ENCODE data around the gene SPATA16.

DNA sequence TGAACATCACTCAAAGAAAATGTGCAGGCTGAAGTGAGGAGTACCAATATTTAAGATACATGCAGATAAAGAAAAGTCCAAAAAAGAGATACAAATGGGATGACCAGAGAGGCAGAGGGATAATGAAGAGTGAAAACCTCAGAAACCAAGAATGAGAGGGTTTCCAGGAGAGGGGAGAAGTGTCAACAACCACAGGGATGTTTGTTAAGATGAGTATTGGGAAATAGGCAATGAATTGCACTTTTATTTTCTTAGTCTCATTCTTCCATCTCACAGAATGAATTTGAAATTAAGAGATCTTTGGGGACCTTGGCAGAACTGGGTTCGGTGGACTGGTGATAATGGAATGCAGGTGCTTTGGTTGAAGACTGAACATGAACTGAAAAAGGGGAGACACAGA, 288.0 kb downstream of the SPATA16 start:
- TF ChIP-seq CREM (CRISPR knock-in tag; IDR thresholded peaks at IDR 0.05) (no peak), NR2C2 (CRISPR knock-in tag; IDR thresholded peaks at IDR 0.05) (no peak), TCF7 (CRISPR knock-in tag; IDR thresholded peaks at IDR 0.05; ENCODE audit: low read depth) (no peak), NFYB (CRISPR knock-in tag; conservative IDR thresholded peaks at IDR 0.05; ENCODE audit: low read depth) (no peak), NFE2L1 (CRISPR knock-in tag; IDR thresholded peaks at IDR 0.05) (no peak), ETV6 (CRISPR knock-in tag; IDR thresholded peaks at IDR 0.05) (no peak), ZNF121 (CRISPR knock-in tag; IDR thresholded peaks at IDR 0.05) (no peak)
- TF ChIP-seq, protein P1, sequence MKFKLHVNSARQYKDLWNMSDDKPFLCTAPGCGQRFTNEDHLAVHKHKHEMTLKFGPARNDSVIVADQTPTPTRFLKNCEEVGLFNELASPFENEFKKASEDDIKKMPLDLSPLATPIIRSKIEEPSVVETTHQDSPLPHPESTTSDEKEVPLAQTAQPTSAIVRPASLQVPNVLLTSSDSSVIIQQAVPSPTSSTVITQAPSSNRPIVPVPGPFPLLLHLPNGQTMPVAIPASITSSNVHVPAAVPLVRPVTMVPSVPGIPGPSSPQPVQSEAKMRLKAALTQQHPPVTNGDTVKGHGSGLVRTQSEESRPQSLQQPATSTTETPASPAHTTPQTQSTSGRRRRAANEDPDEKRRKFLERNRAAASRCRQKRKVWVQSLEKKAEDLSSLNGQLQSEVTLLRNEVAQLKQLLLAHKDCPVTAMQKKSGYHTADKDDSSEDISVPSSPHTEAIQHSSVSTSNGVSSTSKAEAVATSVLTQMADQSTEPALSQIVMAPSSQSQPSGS (CRISPR knock-in tag; IDR thresholded peaks at IDR 0.05; ENCODE audit: borderline replicate concordance, low read depth) = no peak
- TF ChIP-seq, protein P2, sequence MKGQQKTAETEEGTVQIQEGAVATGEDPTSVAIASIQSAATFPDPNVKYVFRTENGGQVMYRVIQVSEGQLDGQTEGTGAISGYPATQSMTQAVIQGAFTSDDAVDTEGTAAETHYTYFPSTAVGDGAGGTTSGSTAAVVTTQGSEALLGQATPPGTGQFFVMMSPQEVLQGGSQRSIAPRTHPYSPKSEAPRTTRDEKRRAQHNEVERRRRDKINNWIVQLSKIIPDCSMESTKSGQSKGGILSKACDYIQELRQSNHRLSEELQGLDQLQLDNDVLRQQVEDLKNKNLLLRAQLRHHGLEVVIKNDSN (CRISPR knock-in tag; IDR thresholded peaks at IDR 0.05) = no peak
- TF ChIP-seq, protein P3, sequence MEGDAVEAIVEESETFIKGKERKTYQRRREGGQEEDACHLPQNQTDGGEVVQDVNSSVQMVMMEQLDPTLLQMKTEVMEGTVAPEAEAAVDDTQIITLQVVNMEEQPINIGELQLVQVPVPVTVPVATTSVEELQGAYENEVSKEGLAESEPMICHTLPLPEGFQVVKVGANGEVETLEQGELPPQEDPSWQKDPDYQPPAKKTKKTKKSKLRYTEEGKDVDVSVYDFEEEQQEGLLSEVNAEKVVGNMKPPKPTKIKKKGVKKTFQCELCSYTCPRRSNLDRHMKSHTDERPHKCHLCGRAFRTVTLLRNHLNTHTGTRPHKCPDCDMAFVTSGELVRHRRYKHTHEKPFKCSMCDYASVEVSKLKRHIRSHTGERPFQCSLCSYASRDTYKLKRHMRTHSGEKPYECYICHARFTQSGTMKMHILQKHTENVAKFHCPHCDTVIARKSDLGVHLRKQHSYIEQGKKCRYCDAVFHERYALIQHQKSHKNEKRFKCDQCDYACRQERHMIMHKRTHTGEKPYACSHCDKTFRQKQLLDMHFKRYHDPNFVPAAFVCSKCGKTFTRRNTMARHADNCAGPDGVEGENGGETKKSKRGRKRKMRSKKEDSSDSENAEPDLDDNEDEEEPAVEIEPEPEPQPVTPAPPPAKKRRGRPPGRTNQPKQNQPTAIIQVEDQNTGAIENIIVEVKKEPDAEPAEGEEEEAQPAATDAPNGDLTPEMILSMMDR (IDR thresholded peaks at IDR 0.05) = no peak
- TF ChIP-seq, protein P4, sequence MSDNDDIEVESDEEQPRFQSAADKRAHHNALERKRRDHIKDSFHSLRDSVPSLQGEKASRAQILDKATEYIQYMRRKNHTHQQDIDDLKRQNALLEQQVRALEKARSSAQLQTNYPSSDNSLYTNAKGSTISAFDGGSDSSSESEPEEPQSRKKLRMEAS (CRISPR knock-in tag; IDR thresholded peaks at IDR 0.05) = no peak
- TF ChIP-seq, protein P5, sequence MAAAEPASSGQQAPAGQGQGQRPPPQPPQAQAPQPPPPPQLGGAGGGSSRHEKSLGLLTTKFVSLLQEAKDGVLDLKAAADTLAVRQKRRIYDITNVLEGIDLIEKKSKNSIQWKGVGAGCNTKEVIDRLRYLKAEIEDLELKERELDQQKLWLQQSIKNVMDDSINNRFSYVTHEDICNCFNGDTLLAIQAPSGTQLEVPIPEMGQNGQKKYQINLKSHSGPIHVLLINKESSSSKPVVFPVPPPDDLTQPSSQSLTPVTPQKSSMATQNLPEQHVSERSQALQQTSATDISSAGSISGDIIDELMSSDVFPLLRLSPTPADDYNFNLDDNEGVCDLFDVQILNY (CRISPR knock-in tag; IDR thresholded peaks at IDR 0.05) = no peak
